PC-9 (cell line): ENCODE data around the gene NCK2. TPM values are rescaled to one million over a fixed set of nuclear protein-coding genes. Genes with fewer than 3 reads are reported as not detected.

Experiments
- BruUV-seq: library from RNA; stranded (reverse); fragments of 400-500 nt; replicated peaks from 2 replicates; lab custom pipeline; 2021; lab: Mats Ljungman, UMichigan
- CTCF ChIA-PET: fragments of 300-600 bp; sonication (Branson Sonifier 250); formaldehyde crosslinking; loops from one replicate; lab custom pipeline; 2022; ENCODE audit warnings: antibody characterized with exemption; lab: Charles Lee
- POLR2A ChIA-PET: fragments of 300-600 bp; sonication (Branson Sonifier 250); formaldehyde crosslinking; loops from one replicate; lab custom pipeline; 2022; ENCODE audit warnings: antibody characterized with exemption; ENCODE audit not compliant: unreplicated experiment; lab: Charles Lee
- DNase-seq, 2 experiments: peaks; one replicate each; pipeline versions ENCODE4 v3.0.0 to v3.0.0-alpha.2; 2015 to 2022; ENCODE audit warnings: mixed read lengths in 1 of 2
- H2AFZ ChIP-seq: fragments of 200-600 bp; sonication (generic); 2 replicates; pipeline ENCODE4 v1.8.1; 2017; ENCODE audit warnings: antibody characterized with exemption
- H3F3A ChIP-seq: fragments of 200-600 bp; sonication (generic); 2 replicates; pipeline ENCODE4 v1.8.1; 2017; ENCODE audit warnings: antibody characterized with exemption, mild to moderate bottlenecking, low read depth; ENCODE audit not compliant: insufficient read depth
- H3K27ac ChIP-seq: fragments of 200-600 bp; sonication (generic); 2 replicates; pipeline ENCODE4 v1.6.1; 2016; ENCODE audit warnings: mixed run types
- H3K27me3 ChIP-seq: fragments of 200-600 bp; sonication (generic); 2 replicates; pipeline ENCODE4 v1.6.1; 2016; ENCODE audit warnings: low read depth, mixed run types; ENCODE audit not compliant: insufficient read depth
- H3K36me3 ChIP-seq: fragments of 200-600 bp; sonication (generic); 2 replicates; pipeline ENCODE4 v1.6.1; 2016; ENCODE audit warnings: low read depth, mixed run types
- H3K4me1 ChIP-seq: fragments of 200-600 bp; sonication (generic); replicated peaks from 2 replicates; pipeline ENCODE4 v1.6.1; 2016; ENCODE audit warnings: mixed run types; ENCODE audit not compliant: insufficient read depth
- H3K4me2 ChIP-seq: fragments of 200-600 bp; sonication (generic); 2 replicates; pipeline ENCODE4 v1.6.1; 2017; ENCODE audit warnings: mixed run types
- H3K4me3 ChIP-seq: fragments of 200-600 bp; sonication (generic); 2 replicates; pipeline ENCODE4 v1.6.1; 2016; ENCODE audit warnings: mixed run types
- H3K79me2 ChIP-seq: fragments of 200-600 bp; sonication (generic); 2 replicates; pipeline ENCODE4 v1.6.1; 2017; ENCODE audit warnings: low read depth, mixed run types
- H3K9me2 ChIP-seq: fragments of 200-600 bp; sonication (generic); 2 replicates; pipeline ENCODE4 v1.8.1; 2017; ENCODE audit warnings: mild to moderate bottlenecking; ENCODE audit not compliant: insufficient read depth
- H3K9me3 ChIP-seq: fragments of 200-600 bp; sonication (generic); 2 replicates; pipeline ENCODE4 v1.8.1; 2016; ENCODE audit warnings: low read depth; ENCODE audit not compliant: insufficient read depth
- H4K20me1 ChIP-seq: fragments of 200-600 bp; sonication (generic); 2 replicates; pipeline ENCODE4 v1.8.1; 2017; ENCODE audit not compliant: insufficient read depth
- EZH2 ChIP-seq: fragments of 200-600 bp; sonication (generic); IDR thresholded peaks from 2 replicates; pipeline ENCODE4 v1.8.0; 2017; ENCODE audit warnings: antibody characterized with exemption, low read depth
- intact Hi-C: fragments of 100-400 bp; cut with micrococcal nuclease; formaldehyde crosslinking; loops from one replicate; pipeline ENCODE4 v1.10.0; 2022; ENCODE audit not compliant: unreplicated experiment
- total RNA-seq: library from RNA; stranded (reverse); gene quantifications from 2 replicates; pipeline ENCODE4 v1.2.3, GENCODE V29; 2021
- TF ChIP-seq, protein P1 (sequence below): fragments of 200-600 bp; sonication (generic); conservative IDR thresholded peaks from 2 replicates; pipeline ENCODE4 v1.6.1; 2017; ENCODE audit warnings: mixed run types, antibody characterized with exemption, mild to moderate bottlenecking, moderate library complexity

Gene NCK2
- total RNA-seq, 1 experiment from 2014 or later = 26.0 TPM

DNA sequence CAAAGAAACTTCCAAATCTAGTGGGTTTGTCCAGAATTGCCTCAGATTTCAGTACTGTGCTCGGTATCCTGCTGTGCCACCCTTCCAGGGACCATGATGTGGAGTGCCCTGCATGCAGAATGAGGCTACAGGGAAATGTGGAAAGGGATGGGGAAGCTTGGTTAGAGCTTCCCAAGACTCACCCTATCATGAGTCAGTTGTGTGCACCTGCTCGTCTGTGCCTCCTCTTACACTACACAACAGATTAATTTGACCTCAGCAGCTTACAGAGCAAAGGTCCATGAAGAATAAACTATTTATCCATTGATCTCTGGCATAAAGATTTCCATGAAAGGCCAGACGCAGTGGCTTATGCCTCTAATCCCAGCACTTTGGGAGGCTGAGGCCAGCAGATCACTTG is 21.3 kb upstream of the NCK2 start:
- intact Hi-C loops = no loop called here
- Histone ChIP-seq H3K4me3 (no peak overlapping the region), H3K79me2 (no peaks in the 10 kb centered on the region), H3K4me1 (no peaks in the 10 kb centered on the region), H3K9me3 (no peaks in the 10 kb centered on the region), H3F3A (no peaks in the 10 kb centered on the region), H3K9me2 (no peaks in the 10 kb centered on the region), H3K4me2 (no peak overlapping the region), H3K27me3 (peaks cover 44% of the 10 kb centered on the region), H3K27ac (no peak overlapping the region), H4K20me1 (no peaks in the 10 kb centered on the region), H3K36me3 (no peaks in the 10 kb centered on the region), H2AFZ (no peak overlapping the region)
- ChIA-PET POLR2A (interaction anchor here (0.6 kb wide), 1 partner anchor 41 kb away, joined by 5 read pairs; no protein-coding TSS in a partner anchor), CTCF (no interaction called here)
- BruUV-seq = no TSS peak
- TF ChIP-seq, protein P1, sequence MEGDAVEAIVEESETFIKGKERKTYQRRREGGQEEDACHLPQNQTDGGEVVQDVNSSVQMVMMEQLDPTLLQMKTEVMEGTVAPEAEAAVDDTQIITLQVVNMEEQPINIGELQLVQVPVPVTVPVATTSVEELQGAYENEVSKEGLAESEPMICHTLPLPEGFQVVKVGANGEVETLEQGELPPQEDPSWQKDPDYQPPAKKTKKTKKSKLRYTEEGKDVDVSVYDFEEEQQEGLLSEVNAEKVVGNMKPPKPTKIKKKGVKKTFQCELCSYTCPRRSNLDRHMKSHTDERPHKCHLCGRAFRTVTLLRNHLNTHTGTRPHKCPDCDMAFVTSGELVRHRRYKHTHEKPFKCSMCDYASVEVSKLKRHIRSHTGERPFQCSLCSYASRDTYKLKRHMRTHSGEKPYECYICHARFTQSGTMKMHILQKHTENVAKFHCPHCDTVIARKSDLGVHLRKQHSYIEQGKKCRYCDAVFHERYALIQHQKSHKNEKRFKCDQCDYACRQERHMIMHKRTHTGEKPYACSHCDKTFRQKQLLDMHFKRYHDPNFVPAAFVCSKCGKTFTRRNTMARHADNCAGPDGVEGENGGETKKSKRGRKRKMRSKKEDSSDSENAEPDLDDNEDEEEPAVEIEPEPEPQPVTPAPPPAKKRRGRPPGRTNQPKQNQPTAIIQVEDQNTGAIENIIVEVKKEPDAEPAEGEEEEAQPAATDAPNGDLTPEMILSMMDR = no peak
- no peak for TF ChIP-seq EZH2
- no peak for DNase-seq

DNA sequence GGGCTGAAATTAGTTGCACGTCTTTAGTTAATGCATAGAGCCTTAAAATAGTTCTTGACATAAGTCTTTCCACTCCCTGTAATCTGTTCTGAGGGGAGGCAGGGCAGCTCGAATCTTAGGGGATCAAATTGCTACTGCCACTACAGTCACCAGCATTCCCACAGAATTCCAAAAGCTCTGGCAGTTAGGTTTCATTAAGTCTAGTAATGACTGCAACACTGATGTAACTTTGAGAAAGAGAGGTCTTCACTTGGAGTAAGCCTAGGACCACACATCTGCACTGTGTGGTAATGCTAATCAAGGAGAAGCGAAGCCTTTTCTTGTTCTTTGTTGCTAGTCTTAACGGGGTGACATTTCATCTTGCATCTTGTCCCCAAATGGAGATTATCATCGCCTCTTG is 19.3 kb upstream of the NCK2 start:
- H3K27me3 ChIP-seq = peaks cover 25% of the 10 kb centered on the region
- no TSS peak for BruUV-seq
- no peak overlapping the region for H3K4me2 ChIP-seq
- POLR2A ChIA-PET = no interaction called here
- no peak for DNase-seq
- 0 out of 2 replicates have a peak, but pooled peaks cover 3% of the 10 kb centered on the region for H3K9me3 ChIP-seq
- H4K20me1 ChIP-seq = no peaks in the 10 kb centered on the region
- H3K27ac ChIP-seq = no peak overlapping the region
- no peaks in the 10 kb centered on the region for H3K9me2 ChIP-seq
- H3K4me3 ChIP-seq = no peak overlapping the region
- no peaks in the 10 kb centered on the region for H3F3A ChIP-seq
- CTCF ChIA-PET = interaction anchor here (0.6 kb wide), 1 partner anchor 1540 kb away, joined by 3 read pairs; no protein-coding TSS in a partner anchor
- no peaks in the 10 kb centered on the region for H3K79me2 ChIP-seq
- no peak overlapping the region for H2AFZ ChIP-seq
- no peaks in the 10 kb centered on the region for H3K36me3 ChIP-seq
- no peaks in the 10 kb centered on the region for H3K4me1 ChIP-seq
- intact Hi-C loops = no loop called here
- no peak for TF ChIP-seq EZH2
- TF ChIP-seq, protein P1 = no peak

DNA sequence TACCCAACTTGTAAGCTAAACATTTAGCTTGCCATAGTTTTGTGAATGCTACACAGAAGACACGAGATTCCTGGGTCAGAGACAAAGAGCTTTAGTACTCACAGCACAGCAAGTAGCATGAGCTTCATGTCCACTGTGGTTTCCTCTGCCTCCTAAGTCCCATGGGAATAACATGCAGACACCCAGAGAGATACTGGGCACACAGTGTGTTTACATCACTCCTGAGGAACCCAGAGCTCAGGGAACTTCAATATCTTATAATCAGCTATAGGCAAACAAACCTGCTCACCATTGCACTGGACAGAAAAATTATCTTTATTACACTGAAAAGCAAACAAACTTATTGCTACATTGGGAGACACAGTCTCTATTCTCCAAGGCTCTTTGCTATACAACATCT is 14.5 kb upstream of the NCK2 start:
- CTCF ChIA-PET = no interaction called here
- intact Hi-C loops = no loop called here
- TF ChIP-seq, protein P1 = no peak
- TF ChIP-seq EZH2 = no peak
- peaks cover 11% of the 10 kb centered on the region; the same call in 1 of the 2 replicates for H3K27me3 ChIP-seq
- H3F3A ChIP-seq = no peaks in the 10 kb centered on the region
- no TSS peak for BruUV-seq
- no peaks in the 10 kb centered on the region for H4K20me1 ChIP-seq
- no peak overlapping the region for H3K4me2 ChIP-seq
- H3K4me1 ChIP-seq = no peaks in the 10 kb centered on the region
- H3K36me3 ChIP-seq = no peaks in the 10 kb centered on the region
- no peaks in the 10 kb centered on the region for H3K79me2 ChIP-seq
- DNase-seq = no peak
- 0 out of 2 replicates have a peak, but pooled peaks cover 3% of the 10 kb centered on the region for H3K9me3 ChIP-seq
- H3K4me3 ChIP-seq = no peak overlapping the region
- no peaks in the 10 kb centered on the region for H3K9me2 ChIP-seq
- H3K27ac ChIP-seq = no peak overlapping the region
- H2AFZ ChIP-seq = no peak overlapping the region
- POLR2A ChIA-PET = no interaction called here
